GM12872 (cell line): ENCODE data around the gene CLEC16A.

Experiments
- TF ChIP-seq, protein P1 (sequence below): IDR thresholded peaks from 3 replicates; pipeline ENCODE4 v1.5.1; 2011; ENCODE audit warnings: low read depth, mild to moderate bottlenecking, low read length, moderate library complexity; ENCODE audit not compliant: insufficient read depth

Gene CLEC16A

DNA sequence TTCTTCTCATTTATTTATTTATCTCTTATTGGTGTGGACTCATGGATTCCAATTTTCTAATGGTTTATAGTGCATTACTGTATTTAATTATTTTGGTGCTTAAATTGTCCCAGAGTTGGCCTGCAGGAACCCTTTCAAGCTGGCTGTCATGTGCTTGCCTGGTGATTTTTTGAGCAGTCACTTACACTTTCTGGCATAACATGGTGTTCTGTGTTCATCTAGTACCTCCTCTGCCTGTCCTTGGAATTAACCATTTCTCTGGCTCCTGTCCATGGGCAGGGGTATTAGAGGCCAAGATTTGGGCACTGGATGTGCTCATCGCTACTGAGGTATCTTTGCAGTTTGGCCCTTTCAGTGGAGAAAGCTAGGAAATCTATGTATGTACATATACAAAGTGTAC lies 67.0 kb downstream of the CLEC16A start:
- TF ChIP-seq, protein P1, sequence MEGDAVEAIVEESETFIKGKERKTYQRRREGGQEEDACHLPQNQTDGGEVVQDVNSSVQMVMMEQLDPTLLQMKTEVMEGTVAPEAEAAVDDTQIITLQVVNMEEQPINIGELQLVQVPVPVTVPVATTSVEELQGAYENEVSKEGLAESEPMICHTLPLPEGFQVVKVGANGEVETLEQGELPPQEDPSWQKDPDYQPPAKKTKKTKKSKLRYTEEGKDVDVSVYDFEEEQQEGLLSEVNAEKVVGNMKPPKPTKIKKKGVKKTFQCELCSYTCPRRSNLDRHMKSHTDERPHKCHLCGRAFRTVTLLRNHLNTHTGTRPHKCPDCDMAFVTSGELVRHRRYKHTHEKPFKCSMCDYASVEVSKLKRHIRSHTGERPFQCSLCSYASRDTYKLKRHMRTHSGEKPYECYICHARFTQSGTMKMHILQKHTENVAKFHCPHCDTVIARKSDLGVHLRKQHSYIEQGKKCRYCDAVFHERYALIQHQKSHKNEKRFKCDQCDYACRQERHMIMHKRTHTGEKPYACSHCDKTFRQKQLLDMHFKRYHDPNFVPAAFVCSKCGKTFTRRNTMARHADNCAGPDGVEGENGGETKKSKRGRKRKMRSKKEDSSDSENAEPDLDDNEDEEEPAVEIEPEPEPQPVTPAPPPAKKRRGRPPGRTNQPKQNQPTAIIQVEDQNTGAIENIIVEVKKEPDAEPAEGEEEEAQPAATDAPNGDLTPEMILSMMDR, result no peak

DNA sequence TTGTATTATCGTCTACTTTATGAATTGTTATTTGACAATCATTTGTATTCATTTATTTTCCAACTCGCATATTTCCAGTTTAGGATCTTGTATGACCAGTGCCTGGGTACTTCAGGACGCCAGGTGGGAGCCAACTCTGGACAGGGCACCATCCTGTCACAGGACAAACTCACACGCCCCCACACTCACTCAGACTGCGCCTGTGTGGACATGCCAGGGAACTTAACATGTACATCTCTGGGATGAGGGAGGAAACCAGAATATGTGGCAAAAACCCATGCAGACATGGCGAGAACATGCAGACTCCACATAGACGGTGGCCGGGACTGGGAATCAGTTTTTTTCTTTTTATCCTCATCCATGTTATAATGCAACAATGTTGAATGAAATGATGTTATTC lies 68.5 kb downstream of the CLEC16A start:
- TF ChIP-seq, protein P1, result no peak

DNA sequence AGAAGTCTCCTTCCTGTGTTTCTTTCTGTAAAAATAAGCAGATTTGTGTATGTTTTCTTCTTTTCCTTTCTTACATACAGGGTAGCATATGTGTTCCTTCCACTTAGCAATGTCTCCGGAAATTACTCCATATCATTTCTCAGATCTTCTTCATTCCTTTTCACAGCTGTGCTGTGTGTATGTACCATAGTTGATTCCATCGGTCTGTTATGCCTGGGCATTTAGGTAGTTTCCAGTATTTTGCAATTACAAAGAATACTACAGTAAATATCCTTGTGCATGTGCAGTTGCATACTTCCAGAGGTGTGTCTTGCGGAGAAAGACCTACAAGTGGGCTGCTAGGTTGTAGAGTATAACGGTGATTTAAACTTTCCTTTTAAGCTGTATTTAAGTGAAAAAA lies 69.8 kb downstream of the CLEC16A start:
- TF ChIP-seq, protein P1, result no peak

DNA sequence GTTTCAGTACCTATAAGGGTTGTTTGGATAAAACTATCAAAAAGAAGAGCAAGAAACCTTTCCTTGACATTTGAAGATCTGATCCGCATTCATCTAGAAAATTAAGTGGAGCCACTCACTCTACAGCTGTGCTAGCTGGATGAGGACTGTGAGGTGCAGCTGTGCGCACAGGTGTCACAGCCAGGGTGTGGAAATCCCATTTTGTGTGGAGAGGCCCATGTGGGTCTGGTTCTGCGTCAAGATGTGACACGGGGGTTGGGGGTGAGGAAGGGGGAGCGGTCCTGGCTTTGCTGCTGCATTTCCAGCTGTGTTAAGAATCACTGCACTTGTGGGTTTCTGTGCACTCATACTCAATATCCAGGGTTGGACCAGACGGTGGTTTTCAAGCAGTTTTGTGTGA lies 70.7 kb downstream of the CLEC16A start:
- TF ChIP-seq, protein P1, result no peak

DNA sequence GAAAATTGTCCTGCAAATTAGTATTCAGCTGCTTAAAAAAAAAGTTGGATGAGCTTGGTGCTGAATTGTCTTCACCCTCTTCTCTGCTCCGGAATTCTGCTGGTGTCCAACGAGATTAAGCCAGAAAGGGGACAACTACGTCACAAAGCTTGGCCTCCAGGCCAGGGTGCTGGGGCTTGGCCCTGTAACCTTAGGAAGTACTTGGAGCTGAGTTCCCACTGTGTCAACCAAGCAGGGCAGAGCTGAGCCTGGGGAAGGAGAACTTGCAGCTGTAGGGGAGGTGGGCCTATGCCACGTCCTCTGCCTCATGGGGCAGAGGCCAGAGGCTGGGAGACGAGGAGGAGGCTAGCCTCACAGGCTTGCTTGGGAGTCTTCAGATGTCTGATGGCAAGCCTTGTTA lies 71.2 kb downstream of the CLEC16A start:
- TF ChIP-seq, protein P1, result no peak

DNA sequence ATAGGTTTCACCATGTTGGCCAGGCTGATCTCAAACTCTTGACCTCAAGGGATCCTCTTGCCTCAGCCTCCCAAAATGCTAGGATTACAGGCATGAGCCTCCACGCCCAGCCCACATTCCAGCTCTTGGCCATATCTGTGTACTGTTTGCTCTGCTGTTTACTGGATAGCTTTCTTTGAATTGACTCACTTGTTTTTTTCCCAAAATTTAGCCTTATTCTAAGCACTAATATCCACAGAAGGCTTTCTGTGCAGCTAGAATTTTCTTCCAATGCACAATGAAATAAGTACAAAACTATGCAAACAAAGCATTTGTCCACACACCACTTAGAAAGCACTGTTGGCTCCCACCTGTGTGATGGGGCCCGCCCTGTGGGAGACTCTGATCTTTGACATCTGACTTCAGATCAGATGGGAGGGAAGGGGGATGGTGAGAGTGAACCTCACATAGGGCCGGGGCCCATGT lies 72.2 kb downstream of the CLEC16A start:
- TF ChIP-seq, protein P1, result no peak

DNA sequence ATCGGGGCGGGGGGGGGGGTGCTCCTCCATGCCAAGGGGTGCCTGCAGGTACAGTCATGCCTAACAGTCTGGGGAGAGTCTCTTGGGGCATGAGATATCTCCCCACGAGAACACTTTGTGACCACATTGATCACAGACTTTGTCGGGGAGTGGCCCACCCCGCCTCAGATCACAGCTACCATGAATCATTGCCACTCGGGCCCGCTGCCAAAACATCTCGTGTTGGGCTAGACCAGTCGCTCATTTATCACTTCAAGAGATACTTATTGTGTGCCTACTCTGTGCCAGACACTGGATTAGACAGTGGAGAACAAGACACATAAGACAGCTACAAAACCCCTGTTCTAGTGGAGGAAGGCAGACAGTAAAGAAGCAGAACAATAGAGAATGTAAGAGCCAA lies 72.6 kb downstream of the CLEC16A start:
- TF ChIP-seq, protein P1, result no peak

DNA sequence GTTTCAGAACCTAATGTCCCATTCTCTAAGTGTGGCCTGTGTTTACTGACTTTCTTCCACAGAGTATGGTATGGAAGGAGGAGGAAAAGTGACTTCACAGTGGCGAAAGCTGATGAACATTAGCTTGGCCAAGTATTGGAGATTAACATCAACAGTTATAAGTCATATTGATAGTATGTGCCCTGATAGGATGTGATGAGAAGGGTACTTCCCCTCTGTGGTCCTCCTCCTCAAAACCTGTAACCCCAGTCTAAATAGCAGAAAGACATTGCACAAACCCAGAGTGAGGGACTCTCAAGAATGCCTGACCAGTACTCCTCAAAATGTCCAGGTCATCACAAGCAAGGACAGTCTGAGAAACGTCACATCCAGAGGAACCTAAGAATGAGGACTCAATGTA lies 73.1 kb downstream of the CLEC16A start:
- TF ChIP-seq, protein P1, result no peak
